ENCODE data around the gene ZPLD1.

The ZPLD1 gene

DNA sequence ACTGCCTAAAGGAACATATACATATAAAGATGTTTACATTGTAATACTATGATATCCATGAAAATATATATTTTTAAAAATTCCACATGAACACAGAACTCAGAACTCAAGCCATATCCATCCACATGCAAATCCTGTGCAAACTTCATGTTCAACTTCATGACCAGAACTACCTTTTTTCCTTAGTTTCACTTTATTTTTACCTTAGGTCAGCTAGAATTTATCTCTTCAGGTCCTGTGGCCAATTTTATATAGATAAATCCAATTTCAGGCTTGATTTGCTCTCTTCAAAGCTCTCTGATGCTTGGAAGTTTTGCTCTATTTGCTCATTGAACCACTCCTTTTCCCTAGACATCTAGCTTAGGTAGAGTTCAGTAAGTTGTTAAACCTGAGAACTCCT lies 38.8 kb downstream of the ZPLD1 start:
- no peaks in the 10 kb centered on the region for H3K9me3 ChIP-seq (ENCODE audit: low read length)
- no peaks in the 10 kb centered on the region for H3K4me1 ChIP-seq (ENCODE audit: insufficient read depth, low read length)
- no peaks in the 10 kb centered on the region for H3K36me3 ChIP-seq (ENCODE audit: insufficient read depth, low read length)
- H3K4me3 ChIP-seq (ENCODE audit: low read length), result no peak overlapping the region
- no peak overlapping the region for H2AFZ ChIP-seq (ENCODE audit: low read depth, low read length)
- H3K27me3 ChIP-seq (ENCODE audit: insufficient read depth, low read length), result no peaks in the 10 kb centered on the region

GRCh38 chr3:102474207-102474606 lies 39.4 kb downstream of the ZPLD1 start:
- Histone ChIP-seq H2AFZ (ENCODE audit: low read depth, low read length) (no peak overlapping the region), H3K27me3 (ENCODE audit: insufficient read depth, low read length) (no peaks in the 10 kb centered on the region), H3K36me3 (ENCODE audit: insufficient read depth, low read length) (no peaks in the 10 kb centered on the region), H3K9me3 (ENCODE audit: low read length) (no peaks in the 10 kb centered on the region), H3K4me1 (ENCODE audit: insufficient read depth, low read length) (no peaks in the 10 kb centered on the region), H3K4me3 (ENCODE audit: low read length) (no peak overlapping the region)

DNA sequence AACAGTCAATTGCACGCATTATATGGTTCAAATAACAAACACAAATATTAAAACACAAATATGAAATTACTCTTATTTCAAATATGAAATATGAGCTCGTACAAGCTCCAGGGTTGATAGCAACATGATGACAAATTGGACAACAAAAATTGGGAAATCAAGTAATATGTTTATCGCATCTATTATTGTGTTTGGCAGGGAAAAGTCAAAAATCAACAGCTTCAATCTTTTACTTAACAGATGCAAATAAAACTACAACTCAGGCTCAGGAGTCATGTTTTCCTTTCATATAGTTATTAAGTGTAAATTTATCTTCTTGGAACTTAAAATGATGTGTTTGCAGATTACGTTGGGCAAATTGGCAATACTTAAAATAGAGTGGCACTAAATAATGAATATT lies 41.4 kb downstream of the ZPLD1 start:
- H3K9me3 ChIP-seq (ENCODE audit: low read length), result no peaks in the 10 kb centered on the region
- H3K4me3 ChIP-seq (ENCODE audit: low read length), result no peak overlapping the region
- no peak overlapping the region for H2AFZ ChIP-seq (ENCODE audit: low read depth, low read length)

DNA sequence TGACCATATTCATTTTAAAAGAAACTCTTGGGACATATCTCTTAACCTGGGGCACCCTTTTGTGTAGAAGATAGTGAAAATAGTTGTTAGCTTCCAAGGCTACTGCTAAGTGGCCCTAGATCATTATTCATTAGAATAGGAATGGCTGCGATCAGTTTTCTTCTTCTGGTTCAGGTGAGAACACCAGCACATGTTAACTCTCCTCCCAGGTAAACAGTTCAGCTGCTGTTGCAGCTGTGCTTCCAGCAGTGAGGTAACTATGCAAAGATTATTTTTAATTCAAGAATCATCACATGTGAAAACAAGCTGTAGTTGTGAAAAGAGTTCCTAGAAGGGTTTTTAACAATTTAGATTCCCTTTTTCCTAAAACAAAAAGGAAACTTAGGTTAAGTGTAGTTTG lies 43.3 kb downstream of the ZPLD1 start:
- Histone ChIP-seq H3K9me3 (ENCODE audit: low read length) (no peaks in the 10 kb centered on the region), H3K4me1 (ENCODE audit: insufficient read depth, low read length) (no peaks in the 10 kb centered on the region), H3K4me3 (ENCODE audit: low read length) (no peak overlapping the region), H2AFZ (ENCODE audit: low read depth, low read length) (no peak overlapping the region), H3K36me3 (ENCODE audit: insufficient read depth, low read length) (no peaks in the 10 kb centered on the region), H3K27me3 (ENCODE audit: insufficient read depth, low read length) (no peaks in the 10 kb centered on the region)

More for the DNA sequence above, 41.4 kb downstream of the ZPLD1 start:
- no peaks in the 10 kb centered on the region for H3K27me3 ChIP-seq (ENCODE audit: insufficient read depth, low read length)
- no peaks in the 10 kb centered on the region for H3K4me1 ChIP-seq (ENCODE audit: insufficient read depth, low read length)
- no peaks in the 10 kb centered on the region for H3K36me3 ChIP-seq (ENCODE audit: insufficient read depth, low read length)

GRCh38 chr3:102480139-102480538 lies 45.3 kb downstream of the ZPLD1 start:
- Histone ChIP-seq H3K9me3 (ENCODE audit: low read length) (no peaks in the 10 kb centered on the region), H3K27me3 (ENCODE audit: insufficient read depth, low read length) (no peaks in the 10 kb centered on the region), H2AFZ (ENCODE audit: low read depth, low read length) (no peak overlapping the region), H3K4me3 (ENCODE audit: low read length) (no peak overlapping the region), H3K36me3 (ENCODE audit: insufficient read depth, low read length) (no peaks in the 10 kb centered on the region), H3K4me1 (ENCODE audit: insufficient read depth, low read length) (no peaks in the 10 kb centered on the region)

DNA sequence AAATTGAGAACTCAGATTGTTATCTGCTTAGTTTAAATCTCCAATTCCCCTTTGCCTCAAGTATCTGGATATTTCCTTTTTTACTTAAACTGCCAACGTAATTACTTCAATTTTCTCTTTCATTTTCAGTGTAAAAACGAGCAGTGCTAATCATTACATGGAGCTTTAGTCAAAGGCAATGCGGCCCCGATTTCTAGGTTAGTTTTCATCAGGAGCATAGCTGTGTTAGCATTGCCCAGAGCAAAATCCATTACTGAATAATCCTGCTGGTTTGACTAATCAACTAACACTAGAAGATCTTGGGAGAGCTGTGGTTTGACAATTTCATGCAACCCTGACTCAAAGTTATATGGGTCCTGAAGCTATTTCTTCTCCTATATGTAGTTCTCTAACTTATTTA lies 46.2 kb downstream of the ZPLD1 start:
- no peak overlapping the region for H2AFZ ChIP-seq (ENCODE audit: low read depth, low read length)
- H3K36me3 ChIP-seq (ENCODE audit: insufficient read depth, low read length), result no peaks in the 10 kb centered on the region
- H3K9me3 ChIP-seq (ENCODE audit: low read length), result no peaks in the 10 kb centered on the region
- no peaks in the 10 kb centered on the region for H3K27me3 ChIP-seq (ENCODE audit: insufficient read depth, low read length)
- H3K4me1 ChIP-seq (ENCODE audit: insufficient read depth, low read length), result no peaks in the 10 kb centered on the region
- H3K4me3 ChIP-seq (ENCODE audit: low read length), result no peak overlapping the region

GRCh38 chr3:102483556-102483955 lies 48.7 kb downstream of the ZPLD1 start:
- Histone ChIP-seq H3K4me3 (ENCODE audit: low read length) (no peak overlapping the region), H3K27me3 (ENCODE audit: insufficient read depth, low read length) (no peaks in the 10 kb centered on the region), H3K9me3 (ENCODE audit: low read length) (no peaks in the 10 kb centered on the region), H3K4me1 (ENCODE audit: insufficient read depth, low read length) (no peaks in the 10 kb centered on the region), H2AFZ (ENCODE audit: low read depth, low read length) (no peak overlapping the region), H3K36me3 (ENCODE audit: insufficient read depth, low read length) (no peaks in the 10 kb centered on the region)

- H3K27me3 ChIP-seq (ENCODE audit: insufficient read depth, low read length), result no peaks in the 10 kb centered on the region
- no peak overlapping the region for H2AFZ ChIP-seq (ENCODE audit: low read depth, low read length)
- no peaks in the 10 kb centered on the region for H3K9me3 ChIP-seq (ENCODE audit: low read length)
- no peaks in the 10 kb centered on the region for H3K36me3 ChIP-seq (ENCODE audit: insufficient read depth, low read length)
- H3K4me3 ChIP-seq (ENCODE audit: low read length), result no peak overlapping the region
- no peaks in the 10 kb centered on the region for H3K4me1 ChIP-seq (ENCODE audit: insufficient read depth, low read length)
Measured at GRCh38 chr3:102484363-102484762, 49.5 kb downstream of the ZPLD1 start.

DNA sequence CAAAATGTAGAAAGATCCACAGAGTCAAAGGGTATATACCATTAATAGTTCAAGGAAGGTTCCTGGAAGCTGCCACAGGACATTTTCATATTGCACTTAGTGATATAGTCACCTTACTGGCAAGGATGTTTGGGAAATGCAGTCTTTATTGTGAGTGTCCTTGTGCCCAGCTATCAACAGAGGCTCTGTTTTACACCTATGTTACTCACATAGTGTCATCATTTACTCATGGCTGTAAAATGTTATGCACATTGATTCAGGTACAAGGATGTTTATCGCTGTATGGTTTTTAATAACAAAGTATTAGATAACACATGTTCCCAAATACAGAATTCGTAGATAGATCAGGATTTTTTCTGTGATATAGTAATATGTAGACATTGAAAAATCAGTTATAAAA lies 50.9 kb downstream of the ZPLD1 start:
- H3K4me3 ChIP-seq (ENCODE audit: low read length), result no peak overlapping the region
- no peak overlapping the region for H2AFZ ChIP-seq (ENCODE audit: low read depth, low read length)
- H3K9me3 ChIP-seq (ENCODE audit: low read length), result no peaks in the 10 kb centered on the region
- H3K27me3 ChIP-seq (ENCODE audit: insufficient read depth, low read length), result no peaks in the 10 kb centered on the region
- H3K4me1 ChIP-seq (ENCODE audit: insufficient read depth, low read length), result no peaks in the 10 kb centered on the region
- H3K36me3 ChIP-seq (ENCODE audit: insufficient read depth, low read length), result no peaks in the 10 kb centered on the region

DNA sequence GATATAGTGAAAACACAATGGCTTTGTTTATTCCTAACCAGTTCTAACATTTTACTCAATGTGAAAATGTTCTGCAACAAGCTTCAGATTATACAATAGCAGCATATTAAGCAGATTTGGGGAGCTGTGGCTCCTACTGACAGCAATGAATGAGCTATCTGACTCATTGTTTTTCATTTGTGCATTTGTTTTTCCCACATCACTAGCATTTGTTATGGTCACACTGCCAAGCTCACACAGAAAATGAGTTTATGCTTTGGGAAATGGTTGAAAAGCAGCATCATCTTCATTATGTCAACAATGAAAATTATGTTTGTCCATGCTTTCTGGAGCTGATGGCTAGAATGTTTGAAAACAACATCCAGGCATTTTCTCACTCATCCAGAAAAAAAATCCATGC lies 53.5 kb downstream of the ZPLD1 start:
- Histone ChIP-seq H3K27me3 (ENCODE audit: insufficient read depth, low read length) (no peaks in the 10 kb centered on the region), H3K4me1 (ENCODE audit: insufficient read depth, low read length) (no peaks in the 10 kb centered on the region), H3K36me3 (ENCODE audit: insufficient read depth, low read length) (no peaks in the 10 kb centered on the region), H3K4me3 (ENCODE audit: low read length) (no peak overlapping the region), H3K9me3 (ENCODE audit: low read length) (no peaks in the 10 kb centered on the region), H2AFZ (ENCODE audit: low read depth, low read length) (no peak overlapping the region)

- H3K4me1 ChIP-seq (ENCODE audit: insufficient read depth, low read length), result no peaks in the 10 kb centered on the region
- no peak overlapping the region for H2AFZ ChIP-seq (ENCODE audit: low read depth, low read length)
- no peaks in the 10 kb centered on the region for H3K36me3 ChIP-seq (ENCODE audit: insufficient read depth, low read length)
- H3K4me3 ChIP-seq (ENCODE audit: low read length), result no peak overlapping the region
- H3K27me3 ChIP-seq (ENCODE audit: insufficient read depth, low read length), result no peaks in the 10 kb centered on the region
- no peaks in the 10 kb centered on the region for H3K9me3 ChIP-seq (ENCODE audit: low read length)
Measured at GRCh38 chr3:102492300-102492699, 57.5 kb downstream of the ZPLD1 start.

GRCh38 chr3:102497571-102497970 lies 62.8 kb downstream of the ZPLD1 start:
- H3K9me3 ChIP-seq (ENCODE audit: low read length), result no peaks in the 10 kb centered on the region
- H3K27me3 ChIP-seq (ENCODE audit: insufficient read depth, low read length), result no peaks in the 10 kb centered on the region
- no peak overlapping the region for H2AFZ ChIP-seq (ENCODE audit: low read depth, low read length)
- H3K36me3 ChIP-seq (ENCODE audit: insufficient read depth, low read length), result no peaks in the 10 kb centered on the region
- no peak overlapping the region for H3K4me3 ChIP-seq (ENCODE audit: low read length)
- no peaks in the 10 kb centered on the region for H3K4me1 ChIP-seq (ENCODE audit: insufficient read depth, low read length)

- no peak overlapping the region for H3K4me3 ChIP-seq (ENCODE audit: low read length)
- no peaks in the 10 kb centered on the region for H3K9me3 ChIP-seq (ENCODE audit: low read length)
- no peaks in the 10 kb centered on the region for H3K36me3 ChIP-seq (ENCODE audit: insufficient read depth, low read length)
- H3K27me3 ChIP-seq (ENCODE audit: insufficient read depth, low read length), result no peaks in the 10 kb centered on the region
- no peak overlapping the region for H2AFZ ChIP-seq (ENCODE audit: low read depth, low read length)
- no peaks in the 10 kb centered on the region for H3K4me1 ChIP-seq (ENCODE audit: insufficient read depth, low read length)
Measured at GRCh38 chr3:102505542-102505941, 70.7 kb downstream of the ZPLD1 start.

- H3K36me3 ChIP-seq (ENCODE audit: insufficient read depth, low read length), result no peaks in the 10 kb centered on the region
- no peaks in the 10 kb centered on the region for H3K27me3 ChIP-seq (ENCODE audit: insufficient read depth, low read length)
- H3K9me3 ChIP-seq (ENCODE audit: low read length), result no peaks in the 10 kb centered on the region
- H2AFZ ChIP-seq (ENCODE audit: low read depth, low read length), result no peak overlapping the region
- H3K4me3 ChIP-seq (ENCODE audit: low read length), result no peak overlapping the region
- H3K4me1 ChIP-seq (ENCODE audit: insufficient read depth, low read length), result no peaks in the 10 kb centered on the region
Measured at GRCh38 chr3:102510663-102511062, 75.8 kb downstream of the ZPLD1 start.

All from neuron (in vitro differentiated cells).